HL-60 (cell line): Measurements from ENCODE around the gene KLHL33.

Experiments used
- CTCF ChIP-seq: IDR thresholded peaks from one replicate; pipeline ENCODE4 v1.5.1; 2011; ENCODE audit warnings: low read length, control low read depth, inconsistent platforms; ENCODE audit not compliant: insufficient read depth
- POLR2AphosphoS5 ChIP-seq: IDR thresholded peaks from 2 replicates; pipeline ENCODE4 v1.6.1; 2012; ENCODE audit warnings: low read depth
- REST ChIP-seq: IDR thresholded peaks from 2 replicates; pipeline ENCODE4 v1.6.1; 2012; ENCODE audit warnings: low read depth; ENCODE audit not compliant: insufficient replicate concordance

GRCh38 chr14:20424851-20425250 is 11.1 kb downstream of the KLHL33 start:
- TF ChIP-seq CTCF (no peak), POLR2AphosphoS5 (no peak), REST (no peak)
